Measurements from ENCODE around the gene GRXCR1.

- TF ChIP-seq CTCF (IDR thresholded peaks at IDR 0.05): no peak
- TF ChIP-seq EZH2 (IDR thresholded peaks at IDR 0.05; ENCODE audit: borderline replicate concordance, insufficient read depth, low read depth, low read length, poor library complexity, severe bottlenecking): no peak
Measured at GRCh38 chr4:42927946-42928345, 35.4 kb downstream of the GRXCR1 start.

Data from B cell (primary cell).